NB4 (cell line): Measurements from ENCODE around the gene PSMB2.

Experiments
- CTCF ChIP-seq: IDR thresholded peaks from one replicate; pipeline ENCODE4 v1.5.1; 2012; ENCODE audit warnings: low read depth, low read length
- MAX ChIP-seq: IDR thresholded peaks from 2 replicates; pipeline ENCODE4 v1.6.1; 2011; ENCODE audit warnings: low read depth, low read length
- MYC ChIP-seq: IDR thresholded peaks from 2 replicates; pipeline ENCODE4 v1.6.1; 2011; ENCODE audit warnings: low read depth, low read length
- POLR2A ChIP-seq: IDR thresholded peaks from 2 replicates; pipeline ENCODE4 v1.6.1; 2011; ENCODE audit warnings: mild to moderate bottlenecking; ENCODE audit not compliant: insufficient read length; ENCODE audit errors: extremely low read depth

GRCh38 chr1:35622510-35623178 lies 18.7 kb downstream of the PSMB2 start:
- no peak for TF ChIP-seq CTCF
- TF ChIP-seq POLR2A: no peak
- TF ChIP-seq MAX: no peak
- no peak for TF ChIP-seq MYC
